Fibroblast of skin of left quadriceps (primary cell): ENCODE measurements around the gene COL23A1.
"Not testable (repeated sequence)": the region's sequence is repeated elsewhere in the genome, so short reads cannot be mapped to it uniquely, and the experiment has no call there.

ENCODE experiments used
- DNase-seq, 2 experiments: peaks; one replicate each; pipeline ENCODE4 v3.0.0-alpha.2; 2013; ENCODE audit warnings: low read depth in 2 of 2

The COL23A1 gene

DNA sequence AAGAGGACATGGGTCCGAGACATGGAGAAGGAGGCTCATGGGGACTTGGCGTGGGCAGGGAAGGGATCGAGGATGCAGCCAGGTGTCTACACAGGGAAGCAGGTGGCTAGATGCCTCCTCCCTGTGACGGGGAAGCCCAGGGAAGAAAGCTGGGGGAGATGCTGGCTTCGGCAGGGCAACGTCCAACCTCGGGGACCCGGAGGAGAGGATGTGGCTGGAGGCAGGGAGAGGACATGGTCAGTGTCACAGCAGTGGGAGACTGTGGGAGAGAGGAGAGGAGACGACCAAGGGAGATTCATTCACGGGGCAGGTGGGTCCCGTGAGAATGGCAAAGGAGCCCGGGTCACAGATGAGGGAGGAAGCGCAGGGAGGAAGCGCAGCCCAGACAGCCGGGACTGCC, 284.4 kb downstream of the COL23A1 start:
- DNase-seq = no peak

DNA sequence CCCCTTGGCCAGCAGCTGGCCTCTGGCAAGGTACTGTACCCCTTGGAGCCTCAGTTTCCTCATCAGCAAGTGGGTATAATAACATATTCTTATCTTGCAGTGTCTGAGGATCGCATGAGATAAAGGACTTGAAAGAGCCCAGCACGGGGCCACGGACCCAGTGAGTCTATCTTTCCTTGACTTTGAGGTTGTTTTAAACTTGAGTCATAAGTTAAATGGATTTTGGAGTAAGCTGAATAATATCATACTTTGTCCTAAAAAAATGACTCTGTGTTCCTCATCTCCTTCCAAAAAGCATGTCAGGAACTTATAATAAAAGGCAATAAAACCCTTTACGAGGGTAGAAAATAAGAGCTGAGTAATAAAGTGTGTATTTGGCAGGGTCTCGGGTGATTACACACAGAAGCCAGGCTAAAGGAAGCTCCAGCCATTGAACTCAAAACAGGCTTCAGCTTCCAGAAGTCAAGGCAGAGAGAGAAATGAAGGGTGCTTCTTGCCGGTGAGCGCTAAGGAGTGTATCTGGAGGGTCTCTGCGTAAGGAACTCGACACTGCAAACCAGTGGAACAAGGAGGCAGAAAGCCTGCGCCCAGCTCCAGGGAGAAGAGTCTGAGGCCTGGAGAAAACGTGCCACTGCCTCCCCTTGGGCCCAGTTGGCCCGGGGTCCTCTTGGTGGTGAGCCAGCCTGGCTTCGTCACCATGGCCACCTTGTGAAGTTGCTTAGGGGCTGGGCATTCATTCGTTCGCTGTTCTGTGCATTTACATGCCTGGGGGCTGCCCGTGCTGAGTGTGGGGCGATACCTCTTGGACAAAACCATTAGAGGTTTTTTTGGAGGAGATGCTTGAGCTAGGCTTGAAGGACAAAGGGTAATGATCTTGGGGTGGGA, 285.2 kb downstream of the COL23A1 start:
- no peak for DNase-seq

DNA sequence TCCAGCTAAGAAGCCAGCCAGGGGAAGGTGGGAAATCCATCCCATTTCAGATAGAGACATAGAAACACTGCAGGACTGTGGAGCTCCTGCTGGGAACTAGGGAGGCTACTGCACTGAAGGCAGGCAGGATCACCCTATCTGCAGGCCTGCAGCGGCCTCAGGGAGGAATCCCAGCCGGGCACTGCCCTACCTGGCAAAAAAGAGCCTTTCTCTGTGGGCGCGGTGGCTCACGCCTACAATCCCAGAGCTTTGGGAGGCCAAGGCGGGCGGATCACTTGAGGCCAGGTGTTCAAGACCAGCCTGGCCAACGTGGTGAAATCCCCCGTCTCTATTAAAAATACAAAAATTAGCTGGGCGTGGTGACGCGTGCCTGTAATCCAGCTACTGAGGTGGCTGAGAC, 286.2 kb downstream of the COL23A1 start:
- DNase-seq = no peak

DNA sequence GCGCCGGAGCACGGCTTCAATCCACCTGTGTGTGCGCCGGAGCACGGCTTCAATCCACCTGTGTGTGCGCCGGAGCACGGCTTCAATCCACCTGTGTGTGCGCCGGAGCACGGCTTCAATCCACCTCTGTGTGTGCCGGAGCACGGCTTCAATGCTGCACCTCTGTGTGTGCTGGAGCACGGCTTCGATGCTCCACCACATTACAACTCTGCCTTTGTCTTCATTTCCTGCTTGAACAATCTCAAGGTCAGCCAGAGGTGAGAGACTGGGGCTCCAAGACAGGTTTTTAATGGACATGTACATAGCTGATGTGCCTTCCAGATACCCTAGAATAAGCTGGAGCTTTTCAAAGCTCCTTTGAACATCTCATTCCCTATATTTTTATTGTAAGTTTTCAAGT, 287.9 kb downstream of the COL23A1 start:
- not testable (repeated sequence) for DNase-seq

DNA sequence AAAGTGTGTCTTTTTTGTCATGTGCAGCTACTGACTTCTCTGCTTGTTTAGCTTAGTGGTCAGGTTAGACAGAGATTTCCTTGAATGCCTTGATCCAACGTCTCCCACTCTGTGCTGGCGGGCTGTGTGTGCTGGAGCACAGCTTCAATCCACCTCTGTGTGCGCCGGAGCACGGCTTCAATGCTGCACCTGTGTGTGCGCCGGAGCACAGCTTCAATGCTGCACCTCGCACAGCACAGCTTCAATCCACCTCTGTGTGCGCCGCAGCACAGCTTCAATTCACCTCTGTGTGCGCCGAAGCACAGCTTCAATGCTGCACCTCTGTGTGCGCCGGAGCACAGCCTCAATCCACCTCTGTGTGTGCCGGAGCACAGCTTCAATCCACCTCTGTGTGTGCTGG, 288.6 kb downstream of the COL23A1 start:
- DNase-seq = no peak

DNA sequence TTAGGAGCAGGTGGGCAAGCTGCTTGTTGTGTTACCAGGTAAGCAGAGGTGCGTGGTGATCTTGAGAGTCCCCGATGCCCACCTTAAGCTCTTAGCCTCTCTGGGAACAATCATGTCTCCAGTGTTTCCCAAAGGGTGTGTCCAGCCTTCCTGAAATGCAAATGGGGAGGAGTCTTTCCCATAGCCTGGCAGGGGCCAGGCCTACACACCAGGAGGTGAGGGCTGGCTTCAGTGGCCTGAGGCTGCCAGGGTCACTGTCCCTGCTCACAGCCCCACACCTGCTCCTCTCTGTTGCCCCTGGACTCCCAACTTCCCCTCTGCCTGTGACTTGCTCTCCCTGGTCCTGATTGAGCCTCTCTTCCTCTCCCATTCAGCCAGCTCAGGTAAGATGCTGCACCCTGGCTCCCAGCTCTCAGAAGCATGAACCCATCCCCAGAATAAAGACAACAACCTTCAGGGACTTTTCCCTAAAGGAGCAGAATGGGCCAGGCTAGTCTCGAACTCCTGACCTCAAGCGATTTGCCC, 291.8 kb downstream of the COL23A1 start:
- DNase-seq = no peak

DNA sequence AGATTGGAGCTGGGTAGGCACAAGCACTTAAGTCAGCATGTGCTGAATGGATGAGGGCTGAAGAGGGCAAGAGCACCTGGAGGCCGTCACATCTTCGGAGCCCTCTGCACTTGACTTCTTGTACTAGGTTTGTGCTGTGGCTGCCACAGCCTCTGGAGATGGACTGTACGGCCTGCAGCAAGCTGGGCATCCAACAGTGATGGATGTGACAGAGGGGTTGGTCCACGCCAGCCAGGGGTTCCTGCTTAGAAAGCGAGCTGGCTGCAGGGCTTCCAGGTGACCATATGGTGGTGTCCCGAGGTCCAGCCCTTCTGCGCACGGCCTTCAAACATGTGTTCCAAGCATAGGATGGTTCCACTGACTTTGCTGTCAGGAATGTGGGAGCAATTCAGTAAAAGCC, 292.4 kb downstream of the COL23A1 start:
- DNase-seq = no peak

DNA sequence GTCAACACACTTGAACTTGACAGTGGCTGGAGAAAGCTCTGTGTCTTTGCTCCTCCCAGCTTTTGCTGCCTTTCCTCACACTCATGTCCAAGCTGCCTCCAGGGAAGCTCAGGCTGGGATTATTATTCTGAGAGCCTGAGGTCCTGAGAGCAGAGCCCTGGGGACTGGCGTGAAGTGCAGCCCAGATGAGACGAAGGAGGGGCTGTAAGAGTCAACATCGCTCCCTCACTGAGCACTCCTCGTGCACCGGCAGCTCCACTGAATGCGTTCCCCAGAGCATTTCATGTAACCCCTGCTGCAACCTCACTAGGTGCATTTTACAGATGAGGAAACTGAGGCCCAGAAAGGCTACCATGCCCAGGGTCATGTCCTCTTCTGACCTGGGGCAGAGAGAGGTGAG, 294.1 kb downstream of the COL23A1 start:
- DNase-seq = no peak

DNA sequence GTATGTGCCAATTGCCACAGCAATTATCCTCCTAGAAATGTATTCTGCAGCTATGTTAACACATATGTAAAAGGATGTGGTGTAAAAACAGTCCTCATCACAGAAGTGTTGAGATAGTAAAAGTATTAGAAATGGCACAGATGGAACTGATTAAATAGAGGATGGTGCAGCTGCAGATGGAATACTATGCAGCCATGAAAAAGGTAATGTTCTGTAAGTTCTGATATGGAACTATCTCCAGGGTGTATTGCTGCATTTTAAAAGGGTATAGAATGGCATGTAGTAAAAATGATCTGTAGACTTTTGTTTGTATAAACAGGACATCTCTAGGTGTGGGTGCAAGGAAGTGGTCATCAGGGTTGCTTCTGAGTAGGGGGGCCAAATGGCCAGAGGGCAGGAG, 294.6 kb downstream of the COL23A1 start:
- no peak for DNase-seq

DNA sequence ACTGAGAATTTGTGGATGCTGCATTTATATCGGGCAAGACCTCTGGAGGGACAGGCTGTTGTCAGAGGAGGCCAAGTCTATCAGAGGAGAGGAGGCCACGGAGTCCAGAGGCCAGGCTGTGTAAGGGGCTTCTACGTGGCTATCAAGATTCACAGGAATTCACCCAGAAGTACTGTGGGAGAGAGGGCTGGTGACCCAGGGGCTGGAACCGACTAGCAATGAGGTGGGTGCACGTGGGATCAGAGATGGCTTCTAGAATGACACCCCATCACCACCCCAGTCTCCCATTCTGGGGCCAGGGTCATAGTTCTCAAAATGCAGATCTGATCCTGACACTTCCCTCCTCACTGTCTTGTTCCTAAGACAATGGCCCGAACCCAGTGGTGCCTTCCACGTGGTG, 296.4 kb downstream of the COL23A1 start:
- no peak for DNase-seq

DNA sequence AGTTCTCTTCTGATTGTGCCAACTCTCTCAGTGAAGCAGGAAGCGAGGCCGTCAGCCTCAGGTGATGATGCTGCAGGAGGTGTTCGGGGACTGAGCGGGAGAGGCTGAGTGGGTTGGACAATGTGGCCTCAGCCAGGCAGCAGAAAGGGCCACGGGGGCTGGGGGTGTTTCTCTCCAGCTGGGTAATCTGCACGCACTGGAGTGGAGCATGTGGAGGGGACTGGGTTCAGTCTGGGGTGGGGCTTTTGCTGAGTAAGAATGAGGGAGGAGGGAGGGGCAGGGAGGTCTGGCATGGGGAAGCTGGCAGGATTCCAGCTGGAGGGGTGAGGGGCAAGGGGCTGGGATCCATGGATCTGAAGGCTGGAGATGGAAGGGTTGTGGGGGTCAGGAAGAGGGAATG, 296.8 kb downstream of the COL23A1 start:
- DNase-seq = no peak

DNA sequence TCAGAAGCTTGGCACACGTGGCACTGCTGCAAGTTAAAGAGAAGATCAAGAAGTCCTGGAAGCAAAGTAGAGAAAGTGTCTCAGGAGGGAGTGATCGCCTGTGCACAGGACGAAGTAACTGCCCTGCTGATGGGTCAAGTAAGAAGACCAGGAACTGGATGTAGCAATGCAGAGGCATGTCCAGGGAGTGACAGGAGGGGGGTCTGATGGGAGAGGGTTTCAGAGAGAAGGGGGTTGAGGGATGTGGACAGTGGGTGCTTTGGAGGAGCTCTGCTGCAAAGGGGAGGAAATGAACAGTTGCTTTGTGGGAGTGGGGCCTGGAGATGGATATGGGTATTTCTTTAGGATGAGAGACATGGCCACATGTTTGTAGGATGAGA, 297.4 kb downstream of the COL23A1 start:
- DNase-seq = no peak

DNA sequence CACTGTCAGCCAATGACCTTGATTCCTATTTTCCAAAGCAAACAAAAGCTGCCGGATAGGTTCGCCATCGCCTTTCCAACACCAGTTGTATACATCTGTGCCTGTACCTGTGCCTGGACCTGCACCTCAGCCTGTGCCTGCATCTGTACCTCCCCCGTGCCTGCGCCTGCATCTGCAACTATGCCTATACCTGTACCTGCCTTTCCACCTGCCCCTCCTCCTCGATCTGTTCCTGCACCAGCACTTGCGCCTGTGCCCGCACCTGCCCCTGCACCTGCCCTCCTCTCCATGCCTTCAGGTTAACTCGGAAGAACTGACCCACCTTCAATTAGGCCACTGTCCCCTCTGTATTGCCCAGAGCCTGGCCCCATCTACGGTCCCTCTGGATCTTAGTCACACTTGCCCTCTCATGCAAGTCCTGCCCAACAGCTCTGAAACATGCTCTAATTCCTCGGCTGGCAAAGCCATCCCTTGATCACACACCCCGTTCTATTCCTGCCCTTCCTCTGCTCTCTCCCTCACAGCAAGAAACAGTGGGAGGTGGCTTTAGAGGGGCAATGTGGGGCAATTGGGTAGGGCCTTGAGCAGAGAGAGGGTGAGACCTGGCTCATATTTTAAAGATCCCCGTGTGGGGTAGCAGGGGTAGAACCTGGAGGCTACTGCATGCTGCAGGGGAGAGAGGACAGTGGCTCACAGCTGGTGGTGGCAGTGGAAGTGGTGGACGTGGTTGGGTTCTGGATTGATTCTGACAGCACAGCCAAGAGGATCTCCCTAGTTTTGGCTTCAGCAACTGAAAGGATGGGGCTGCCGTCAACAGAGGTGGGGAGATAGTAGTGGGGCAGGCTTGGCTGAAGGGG, 298.0 kb downstream of the COL23A1 start:
- no peak for DNase-seq

DNA sequence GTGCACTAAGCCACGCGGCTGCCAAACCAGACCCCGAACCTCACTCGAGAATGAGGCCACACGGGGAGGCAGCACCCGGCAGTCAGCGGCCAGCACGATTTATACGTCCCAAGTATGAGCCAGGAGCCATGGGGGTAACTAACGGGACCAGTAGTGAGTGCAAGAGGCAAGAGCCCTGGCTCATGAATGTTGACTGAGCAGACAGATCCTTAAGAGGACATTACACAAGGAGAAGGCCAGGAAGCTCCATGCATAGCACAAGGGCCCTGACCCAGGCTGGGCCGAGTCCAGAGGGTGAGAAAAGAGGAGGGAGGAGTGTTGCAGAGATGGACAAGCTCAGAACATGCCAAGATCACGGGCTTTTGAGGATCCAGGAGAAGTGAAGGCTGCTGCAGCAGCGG, 299.0 kb downstream of the COL23A1 start:
- DNase-seq = no peak

DNA sequence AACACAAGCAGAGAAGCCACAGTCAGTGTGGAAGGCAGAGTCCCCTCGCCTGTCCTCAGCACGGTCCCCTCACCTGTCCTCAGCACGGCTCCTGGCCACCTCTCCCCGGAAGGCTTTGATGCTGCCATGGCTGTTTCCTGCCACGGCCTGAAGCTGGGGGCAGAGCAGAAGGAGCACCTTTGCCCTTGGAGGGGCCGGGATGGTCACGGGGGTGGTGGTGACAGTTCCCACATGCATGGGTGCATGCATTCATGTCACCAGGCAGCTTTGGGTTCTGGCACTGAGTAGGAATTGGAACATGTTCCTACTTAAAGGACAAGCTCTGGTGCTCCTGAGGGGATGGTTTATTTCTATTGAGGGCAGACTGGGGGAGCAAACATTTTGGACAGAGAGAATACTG, 299.8 kb downstream of the COL23A1 start:
- no peak for DNase-seq

DNA sequence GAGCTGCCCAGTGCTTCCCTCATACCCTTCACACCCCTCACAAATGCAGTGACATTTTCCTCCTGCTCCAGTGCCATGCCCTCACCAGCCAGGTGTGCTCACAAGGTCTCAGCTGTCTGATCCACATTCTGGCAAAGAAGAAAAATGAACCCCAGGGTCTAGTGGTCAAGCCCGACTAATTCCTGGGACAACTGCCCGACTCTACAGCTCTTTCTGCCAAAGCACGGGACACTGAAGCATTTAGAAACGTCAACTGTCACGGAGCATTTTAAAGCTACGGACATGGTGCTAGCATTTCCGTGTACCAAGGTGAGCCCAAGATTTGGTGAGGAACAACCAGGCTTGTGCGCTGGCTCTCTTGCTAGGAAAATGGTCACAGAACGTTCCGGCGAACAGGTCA, 300.8 kb downstream of the COL23A1 start:
- DNase-seq = no peak

DNA sequence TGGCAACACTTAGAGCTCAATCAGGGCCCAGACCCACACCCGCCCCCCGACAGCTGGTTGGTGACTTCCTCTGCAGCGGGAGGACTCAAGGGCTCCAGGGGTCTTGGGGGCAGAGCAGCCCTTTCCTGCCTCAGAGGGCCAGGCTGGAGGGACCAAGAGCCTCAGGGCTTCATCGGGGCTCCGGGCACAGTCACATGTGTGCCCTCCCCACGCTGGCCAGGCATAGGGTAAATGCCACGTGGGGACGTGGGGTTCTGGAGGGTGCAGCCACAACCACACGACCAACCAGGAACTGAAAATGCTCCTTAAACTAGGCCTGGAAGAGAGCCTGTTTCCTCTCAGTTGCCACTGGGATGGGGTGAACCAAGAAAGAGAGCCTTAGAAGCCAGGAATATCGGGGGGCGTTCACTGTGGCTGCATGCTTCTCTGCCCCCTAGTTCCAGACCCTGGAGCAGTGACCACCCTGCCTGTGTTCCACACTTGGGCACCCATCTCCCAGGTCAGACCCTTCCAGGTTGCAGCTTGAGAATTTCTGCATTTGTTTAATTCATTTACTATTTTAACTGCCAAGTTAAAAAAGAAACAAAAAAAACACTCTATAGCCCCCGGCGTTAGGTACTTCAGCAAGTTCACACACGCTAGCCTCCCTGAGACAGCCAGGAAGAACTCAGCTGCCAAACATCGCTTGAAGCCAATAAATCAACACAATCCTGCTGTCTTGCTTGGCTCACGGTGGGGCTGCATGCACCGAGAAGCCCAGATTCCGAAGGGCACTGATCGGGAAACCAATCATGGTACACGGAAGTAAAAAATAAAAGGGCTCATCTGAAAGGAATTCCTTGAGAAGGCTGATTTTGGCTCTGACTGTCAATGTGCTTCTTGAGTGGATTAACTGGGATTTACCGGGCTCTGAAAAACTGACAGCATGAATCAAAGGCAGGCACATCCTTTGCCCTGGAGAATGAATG, 301.5 kb downstream of the COL23A1 start:
- peak; percentile 14 to 24 for DNase-seq

DNA sequence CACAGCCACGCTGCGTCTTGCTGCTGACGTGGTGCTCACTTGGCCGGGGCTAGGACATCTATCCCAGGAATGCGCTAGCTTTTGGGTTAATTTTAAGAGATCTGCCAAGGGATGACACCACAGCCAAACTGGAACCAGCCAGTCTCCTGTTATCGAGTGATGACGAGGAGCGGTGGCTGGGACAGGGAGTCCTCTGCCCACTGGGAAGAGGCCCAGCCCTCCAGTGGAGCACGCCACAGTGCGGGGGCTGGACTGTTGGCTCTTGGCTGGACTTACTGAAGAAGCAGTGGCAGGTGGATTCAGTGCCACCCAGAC, 302.4 kb downstream of the COL23A1 start:
- no peak for DNase-seq

DNA sequence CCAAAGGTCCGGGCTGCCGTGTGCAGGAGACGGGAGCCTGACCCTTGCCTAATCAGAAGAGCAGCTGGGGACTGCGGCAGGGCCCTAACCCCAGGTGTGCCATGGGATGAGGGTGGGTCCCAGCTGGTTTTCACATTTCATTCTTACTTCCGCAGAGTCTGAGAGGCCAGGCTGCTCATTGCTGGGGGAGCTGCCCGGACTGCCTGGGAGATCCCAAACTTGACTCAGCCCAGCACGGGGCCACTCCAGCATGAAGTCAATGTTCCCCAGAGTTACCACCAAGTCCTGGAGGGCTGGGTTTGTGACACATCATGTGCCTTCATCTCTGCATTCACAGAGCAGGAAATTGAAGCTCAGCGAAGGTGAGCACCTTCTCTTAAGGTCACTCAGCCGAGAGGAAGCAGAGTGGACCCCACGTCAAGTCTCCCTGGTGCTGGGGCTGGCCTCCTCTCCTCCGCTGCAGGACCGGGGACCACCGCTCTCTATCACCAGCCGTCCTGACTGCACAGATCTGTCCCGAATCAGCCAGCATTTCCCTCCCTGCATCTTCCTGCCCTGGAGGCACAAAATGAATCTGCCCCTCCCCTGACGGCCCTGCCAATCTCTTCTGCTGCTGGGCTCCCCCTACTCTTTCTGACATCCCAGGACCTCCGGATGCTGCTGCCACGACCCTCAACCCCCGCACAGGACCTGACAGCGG, 303.0 kb downstream of the COL23A1 start:
- DNase-seq = no peak

DNA sequence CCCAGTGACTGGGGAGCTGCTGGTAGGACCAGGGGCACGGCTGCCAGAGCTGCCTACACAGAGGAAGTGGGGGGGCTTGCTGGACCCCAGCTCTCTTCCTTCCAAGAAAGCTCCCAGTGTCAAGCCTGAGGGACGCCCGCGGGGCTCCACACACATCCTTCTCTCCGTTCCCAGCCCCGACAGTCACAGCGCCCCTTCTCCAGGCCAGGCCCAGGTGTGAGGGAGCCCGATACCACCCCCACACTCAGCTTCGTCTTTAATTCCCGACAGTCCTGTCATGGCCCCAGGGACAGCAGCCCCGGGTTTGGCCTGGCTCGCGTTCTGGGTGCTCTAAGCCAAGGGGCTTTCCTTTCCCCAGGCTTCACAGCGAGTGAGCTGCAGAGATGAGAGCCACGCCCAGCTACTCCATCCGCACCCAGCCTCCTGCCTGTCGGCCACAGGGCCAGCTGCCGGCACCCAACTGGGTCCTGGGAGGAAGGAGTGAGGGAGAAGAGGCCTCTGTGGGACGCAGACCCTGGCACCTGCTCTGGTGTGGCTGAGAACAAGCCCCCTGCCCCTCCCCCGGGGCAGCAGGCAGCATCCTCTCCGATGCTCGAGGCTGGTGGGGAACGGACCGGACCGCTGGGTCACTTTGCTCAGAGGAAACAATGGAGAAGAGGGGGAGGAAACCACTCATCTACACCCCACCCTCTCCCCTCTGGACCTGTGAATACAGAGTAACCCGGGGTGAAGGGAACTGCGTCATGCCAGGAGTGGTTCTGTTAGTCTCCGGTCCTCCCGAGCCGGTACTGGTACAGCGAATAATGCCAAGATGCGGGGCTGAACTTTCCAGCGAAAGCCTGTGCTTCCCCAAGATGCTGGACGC, 303.7 kb downstream of the COL23A1 start:
- no peak for DNase-seq
